Urothelium cell line (cell line): ENCODE results near the gene KIF13A.
"Not testable (repeated sequence)": the region's sequence is repeated elsewhere in the genome, so short reads cannot be mapped to it uniquely, and the experiment has no call there.

ENCODE experiments used
- DNase-seq: peaks from one replicate; pipeline ENCODE4 v3.0.0; 2011; ENCODE audit warnings: low spot score, mixed read lengths
- FAIRE-seq: peaks from 2 replicates; lab custom pipeline; 2011; peaks lifted over from hg19 to GRCh38; lab: Jason Lieb, UNC

The KIF13A gene

GRCh38 chr6:17817763-17818162 is 169.7 kb downstream of the KIF13A start:
- DNase-seq (no peak), FAIRE-seq (no peak)

- FAIRE-seq (no peak), DNase-seq (no peak)
These were observed 170.4 kb downstream of the KIF13A start for GRCh38 chr6:17816921-17817611.

GRCh38 chr6:17813542-17813941 is 173.9 kb downstream of the KIF13A start:
- no peak for DNase-seq
- no peak for FAIRE-seq

GRCh38 chr6:17812311-17812710 is 175.1 kb downstream of the KIF13A start:
- no peak for FAIRE-seq
- DNase-seq: no peak

GRCh38 chr6:17808609-17809008 is 178.8 kb downstream of the KIF13A start:
- FAIRE-seq: no peak

GRCh38 chr6:17807431-17807830 is 180.0 kb downstream of the KIF13A start:
- FAIRE-seq, DNase-seq: not testable (repeated sequence)

More at GRCh38 chr6:17808609-17809008, 178.8 kb downstream of the KIF13A start:
- no peak for DNase-seq

GRCh38 chr6:17803409-17803808 is 184.0 kb downstream of the KIF13A start:
- DNase-seq (no peak), FAIRE-seq (no peak)

GRCh38 chr6:17798477-17799154 is 188.8 kb downstream of the KIF13A start:
- DNase-seq: no peak
- no peak for FAIRE-seq

GRCh38 chr6:17790489-17790888 is 196.9 kb downstream of the KIF13A start:
- DNase-seq (no peak), FAIRE-seq (no peak)

- FAIRE-seq: no peak
- DNase-seq: no peak
These were observed 202.2 kb downstream of the KIF13A start for GRCh38 chr6:17785094-17785787.

- DNase-seq: no peak
- no peak for FAIRE-seq
These were observed 207.4 kb downstream of the KIF13A start for GRCh38 chr6:17780061-17780460.

GRCh38 chr6:17771609-17772008 is 215.8 kb downstream of the KIF13A start:
- FAIRE-seq: no peak
- DNase-seq: no peak

GRCh38 chr6:17768881-17769280 is 218.6 kb downstream of the KIF13A start:
- DNase-seq (no peak), FAIRE-seq (no peak)

GRCh38 chr6:17768388-17768787 is 219.0 kb downstream of the KIF13A start:
- FAIRE-seq: no peak
- no peak for DNase-seq

- FAIRE-seq: no peak
- no peak for DNase-seq
These were observed 224.8 kb downstream of the KIF13A start for GRCh38 chr6:17762651-17763050.

GRCh38 chr6:17758119-17758518 is 229.3 kb downstream of the KIF13A start:
- no peak for DNase-seq
- FAIRE-seq: no peak

GRCh38 chr6:17754254-17754653 is 233.2 kb downstream of the KIF13A start:
- FAIRE-seq: no peak

GRCh38 chr6:17745324-17745723 is 242.1 kb downstream of the KIF13A start:
- FAIRE-seq: not testable (repeated sequence)

More at GRCh38 chr6:17754254-17754653, 233.2 kb downstream of the KIF13A start:
- DNase-seq: no peak

GRCh38 chr6:17744757-17745308 is 242.6 kb downstream of the KIF13A start:
- FAIRE-seq, DNase-seq: not testable (repeated sequence)

More at GRCh38 chr6:17745324-17745723, 242.1 kb downstream of the KIF13A start:
- DNase-seq: not testable (repeated sequence)

GRCh38 chr6:17744019-17744756 is 243.2 kb downstream of the KIF13A start:
- FAIRE-seq: no peak
- no peak for DNase-seq

- no peak for FAIRE-seq
- DNase-seq: no peak
These were observed 245.9 kb downstream of the KIF13A start for GRCh38 chr6:17741507-17741906.
